Neural cell (in vitro differentiated cells): ENCODE data around the gene ITGB3. TPM values are rescaled to one million over a fixed set of nuclear protein-coding genes. Genes with fewer than 3 reads are reported as not detected.

Experiments used
- H2AFZ ChIP-seq: fragments of 200-600, 300-800 bp; sonication (generic), shearing (Covaris generic); 2 replicates; pipeline ENCODE4 v1.6.0; 2014; ENCODE audit warnings: low read depth, mild to moderate bottlenecking, antibody characterized with exemption, low read length, moderate library complexity
- H3F3A ChIP-seq: fragments of 200-600 bp; shearing (Covaris generic); 2 replicates; pipeline ENCODE4 v1.6.1; 2016; ENCODE audit warnings: mild to moderate bottlenecking, moderate library complexity, mixed read lengths, antibody characterized with exemption, low read length; ENCODE audit not compliant: insufficient read depth, poor library complexity, severe bottlenecking
- H3K27ac ChIP-seq: fragments of 200-600, 300-800 bp; sonication (generic), shearing (Covaris generic); 2 replicates; pipeline ENCODE4 v1.5.1; 2014; ENCODE audit warnings: mild to moderate bottlenecking, low read length, moderate library complexity
- H3K27me3 ChIP-seq: fragments of 300-800, 200-600 bp; sonication (generic), shearing (Covaris generic); 2 replicates; pipeline ENCODE4 v1.6.0; 2014; ENCODE audit warnings: mild to moderate bottlenecking, low read depth, low read length, moderate library complexity; ENCODE audit not compliant: insufficient read depth
- H3K36me3 ChIP-seq: fragments of 300-800, 200-600 bp; sonication (generic), shearing (Covaris generic); 2 replicates; pipeline ENCODE4 v1.5.1; 2014; ENCODE audit warnings: mild to moderate bottlenecking, antibody characterized with exemption, low read length, moderate library complexity; ENCODE audit not compliant: insufficient read depth
- H3K4me2 ChIP-seq: fragments of 300-800, 200-600 bp; sonication (generic), shearing (Covaris generic); 2 replicates; pipeline ENCODE4 v1.6.0; 2014; ENCODE audit warnings: mild to moderate bottlenecking, low read length
- H3K4me3 ChIP-seq: fragments of 300-800, 200-600 bp; sonication (generic), shearing (Covaris generic); 2 replicates; pipeline ENCODE4 v1.5.1; 2014; ENCODE audit warnings: mild to moderate bottlenecking, low read length, moderate library complexity
- H3K79me2 ChIP-seq: fragments of 200-600 bp; shearing (Covaris generic); replicated peaks from 2 replicates; pipeline ENCODE4 v1.6.0; 2014; ENCODE audit warnings: mild to moderate bottlenecking, low read length, moderate library complexity; ENCODE audit not compliant: insufficient read depth
- H3K9ac ChIP-seq: fragments of 300-800, 200-600 bp; sonication (generic), shearing (Covaris generic); 2 replicates; pipeline ENCODE4 v1.6.1; 2016; ENCODE audit warnings: mild to moderate bottlenecking, low read length, mixed read lengths
- H3K9me2 ChIP-seq: fragments of 200-600 bp; shearing (Covaris generic); 2 replicates; pipeline ENCODE4 v1.6.1; 2016; ENCODE audit warnings: mild to moderate bottlenecking, low read length, mixed read lengths; ENCODE audit not compliant: insufficient read depth
- H3K9me3 ChIP-seq: fragments of 200-600, 300-800 bp; sonication (generic), shearing (Covaris generic); 2 replicates; pipeline ENCODE4 v1.6.1; 2016; ENCODE audit warnings: mild to moderate bottlenecking, mixed run types, low read length, moderate library complexity, mixed read lengths
- H4K20me1 ChIP-seq: fragments of 200-600 bp; shearing (Covaris generic); 2 replicates; pipeline ENCODE4 v1.6.1; 2016; ENCODE audit warnings: mild to moderate bottlenecking, mixed run types; ENCODE audit not compliant: insufficient read depth
- EP300 ChIP-seq: fragments of 450-650 bp; conservative IDR thresholded peaks from 2 replicates; pipeline ENCODE4 v1.6.1; 2014; ENCODE audit warnings: antibody characterized with exemption, mild to moderate bottlenecking, moderate library complexity; ENCODE audit not compliant: poor library complexity, severe bottlenecking
- EZH2 ChIP-seq: fragments of 200-600, 300-800 bp; shearing (Covaris generic), sonication (generic); IDR thresholded peaks from 2 replicates; pipeline ENCODE4 v1.6.1; 2014; ENCODE audit warnings: antibody characterized with exemption, low read length, borderline replicate concordance, mild to moderate bottlenecking; ENCODE audit not compliant: insufficient read depth, poor library complexity, severe bottlenecking
- MXI1 ChIP-seq: fragments of 450-650 bp; conservative IDR thresholded peaks from 2 replicates; pipeline ENCODE4 v1.6.1; 2014; ENCODE audit warnings: antibody characterized with exemption, mild to moderate bottlenecking; ENCODE audit not compliant: poor library complexity, severe bottlenecking
- POLR2AphosphoS5 ChIP-seq: IDR thresholded peaks from 2 replicates; pipeline ENCODE4 v1.6.1; 2012
- RAD21 ChIP-seq: fragments of 450-650 bp; conservative IDR thresholded peaks from 2 replicates; pipeline ENCODE4 v1.6.1; 2014; ENCODE audit warnings: antibody characterized with exemption, mild to moderate bottlenecking, moderate library complexity
- REST ChIP-seq: IDR thresholded peaks from 2 replicates; pipeline ENCODE4 v1.6.1; 2012; ENCODE audit warnings: borderline replicate concordance
- SMC3 ChIP-seq: fragments of 450-650 bp; conservative IDR thresholded peaks from 2 replicates; pipeline ENCODE4 v1.6.1; 2014; ENCODE audit warnings: antibody characterized with exemption, mild to moderate bottlenecking, moderate library complexity; ENCODE audit not compliant: poor library complexity
- TAF1 ChIP-seq: IDR thresholded peaks from 2 replicates; pipeline ENCODE4 v1.6.1; 2012; ENCODE audit warnings: low read depth
- polyA plus RNA-seq: library from polyadenylated mRNA; depleted of rRNA; stranded (reverse); fragments of >200 nt; gene quantifications from 2 replicates; pipeline ENCODE4 v1.2.3, GENCODE V29; 2014
- TF ChIP-seq, protein P1 (sequence below): fragments of 450-650 bp; IDR thresholded peaks from 2 replicates; pipeline ENCODE4 v1.5.1; 2014; ENCODE audit warnings: antibody characterized with exemption, mild to moderate bottlenecking, moderate library complexity; ENCODE audit not compliant: poor library complexity, severe bottlenecking

Gene ITGB3
- polyA plus RNA-seq, 1 donor from 2014 or later = not detected

- Histone ChIP-seq H3F3A (no peaks in the 10 kb centered on the region), H3K9me3 (peaks cover 2% of the 10 kb centered on the region), H3K9me2 (no peaks in the 10 kb centered on the region), H3K27ac (no peak overlapping the region), H4K20me1 (no peaks in the 10 kb centered on the region), H3K4me3 (no peak overlapping the region), H3K79me2 (no peaks in the 10 kb centered on the region), H3K36me3 (no peaks in the 10 kb centered on the region), H3K27me3 (peaks cover 12% of the 10 kb centered on the region), H3K4me2 (no peak overlapping the region), H2AFZ (no peak overlapping the region), H3K9ac (no peak overlapping the region)
- TF ChIP-seq REST = no peak
- TF ChIP-seq MXI1 = no peak
- TF ChIP-seq RAD21 = no peak
- TF ChIP-seq POLR2AphosphoS5 = no peak
- TF ChIP-seq EP300 = no peak
- TF ChIP-seq TAF1 = no peak
- no peak for TF ChIP-seq SMC3
- TF ChIP-seq, protein P1, sequence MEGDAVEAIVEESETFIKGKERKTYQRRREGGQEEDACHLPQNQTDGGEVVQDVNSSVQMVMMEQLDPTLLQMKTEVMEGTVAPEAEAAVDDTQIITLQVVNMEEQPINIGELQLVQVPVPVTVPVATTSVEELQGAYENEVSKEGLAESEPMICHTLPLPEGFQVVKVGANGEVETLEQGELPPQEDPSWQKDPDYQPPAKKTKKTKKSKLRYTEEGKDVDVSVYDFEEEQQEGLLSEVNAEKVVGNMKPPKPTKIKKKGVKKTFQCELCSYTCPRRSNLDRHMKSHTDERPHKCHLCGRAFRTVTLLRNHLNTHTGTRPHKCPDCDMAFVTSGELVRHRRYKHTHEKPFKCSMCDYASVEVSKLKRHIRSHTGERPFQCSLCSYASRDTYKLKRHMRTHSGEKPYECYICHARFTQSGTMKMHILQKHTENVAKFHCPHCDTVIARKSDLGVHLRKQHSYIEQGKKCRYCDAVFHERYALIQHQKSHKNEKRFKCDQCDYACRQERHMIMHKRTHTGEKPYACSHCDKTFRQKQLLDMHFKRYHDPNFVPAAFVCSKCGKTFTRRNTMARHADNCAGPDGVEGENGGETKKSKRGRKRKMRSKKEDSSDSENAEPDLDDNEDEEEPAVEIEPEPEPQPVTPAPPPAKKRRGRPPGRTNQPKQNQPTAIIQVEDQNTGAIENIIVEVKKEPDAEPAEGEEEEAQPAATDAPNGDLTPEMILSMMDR = no peak
- no peak for TF ChIP-seq EZH2
These were observed 71.5 kb downstream of the ITGB3 start for GRCh38 chr17:47325176-47325575.

DNA sequence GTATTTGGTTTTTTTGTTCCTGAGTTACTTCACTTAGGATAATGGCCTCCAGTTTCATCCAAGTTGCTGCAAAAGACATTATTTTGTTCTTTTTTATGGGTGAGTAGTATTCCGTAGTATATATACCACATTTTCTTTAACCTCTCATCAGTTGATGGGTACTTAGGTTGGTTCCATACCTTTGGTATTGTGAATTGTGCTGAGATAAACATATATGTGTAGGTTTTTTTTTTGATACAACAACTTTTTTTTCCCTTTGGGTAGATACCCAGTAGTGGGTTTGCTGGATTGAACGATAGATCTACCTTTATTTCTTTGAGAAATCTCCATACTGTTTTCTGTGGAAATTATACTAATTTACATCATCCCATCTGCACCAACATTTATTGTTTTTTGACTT, 76.9 kb downstream of the ITGB3 start:
- Histone ChIP-seq H3K9me3 (no peaks in the 10 kb centered on the region), H3K27me3 (no peaks in the 10 kb centered on the region), H3K79me2 (no peaks in the 10 kb centered on the region), H3K27ac (no peak overlapping the region), H3K36me3 (no peaks in the 10 kb centered on the region), H3K9ac (no peak overlapping the region), H2AFZ (no peak overlapping the region), H3K9me2 (no peaks in the 10 kb centered on the region), H4K20me1 (no peaks in the 10 kb centered on the region), H3F3A (no peaks in the 10 kb centered on the region), H3K4me3 (no peak overlapping the region), H3K4me2 (no peak overlapping the region)
- TF ChIP-seq, protein P1 = no peak
- TF ChIP-seq RAD21 (no peak), EZH2 (no peak)
